GM21529 (cell line): Measurements from ENCODE around the gene INSYN1.
"Not testable (repeated sequence)": the region's sequence is repeated elsewhere in the genome, so short reads cannot be mapped to it uniquely, and the experiment has no call there.

ENCODE experiments used
- ATAC-seq: cut with Tn5 transposase; IDR thresholded peaks from one replicate; pipeline ENCODE4 v1.9.1; 2021; ENCODE audit not compliant: unreplicated experiment

Gene INSYN1

GRCh38 chr15:73750438-73750837, 2.7 kb downstream of the INSYN1 start:
- ATAC-seq: no peak

GRCh38 chr15:73749971-73750370, 3.2 kb downstream of the INSYN1 start:
- ATAC-seq: no peak

- no peak for ATAC-seq
Measured at GRCh38 chr15:73749533-73749932, 3.6 kb downstream of the INSYN1 start.

GRCh38 chr15:73748730-73749129, 4.4 kb downstream of the INSYN1 start:
- ATAC-seq: no peak

- ATAC-seq: no peak
Measured at GRCh38 chr15:73747847-73748590, 5.1 kb downstream of the INSYN1 start.

GRCh38 chr15:73746883-73747282, 6.3 kb downstream of the INSYN1 start:
- no peak for ATAC-seq

GRCh38 chr15:73746261-73746660, 6.9 kb downstream of the INSYN1 start:
- ATAC-seq: no peak

GRCh38 chr15:73745073-73745472, 8.1 kb downstream of the INSYN1 start:
- no peak for ATAC-seq

- ATAC-seq: no peak
Measured at GRCh38 chr15:73744293-73744692, 8.9 kb downstream of the INSYN1 start.

- no peak for ATAC-seq
Measured at GRCh38 chr15:73741321-73741836, 11.8 kb downstream of the INSYN1 start.

GRCh38 chr15:73740152-73741048, 12.8 kb downstream of the INSYN1 start:
- ATAC-seq: no peak

GRCh38 chr15:73737535-73737934, 15.6 kb downstream of the INSYN1 start:
- no peak for ATAC-seq

- ATAC-seq: no peak
Measured at GRCh38 chr15:73732930-73733329, 20.2 kb downstream of the INSYN1 start.

- not testable (repeated sequence) for ATAC-seq
Measured at GRCh38 chr15:73732051-73732450, 21.1 kb downstream of the INSYN1 start.

- no peak for ATAC-seq
Measured at GRCh38 chr15:73727330-73727976, 25.7 kb downstream of the INSYN1 start.

GRCh38 chr15:73724212-73724611, 28.9 kb downstream of the INSYN1 start:
- no peak for ATAC-seq

- no peak for ATAC-seq
Measured at GRCh38 chr15:73723191-73723590, 30.0 kb downstream of the INSYN1 start.

- ATAC-seq: no peak
Measured at GRCh38 chr15:73722425-73722824, 30.7 kb downstream of the INSYN1 start.

- no peak for ATAC-seq
Measured at GRCh38 chr15:73718694-73719093, 34.5 kb downstream of the INSYN1 start.

GRCh38 chr15:73717802-73718201, 35.3 kb downstream of the INSYN1 start:
- no peak for ATAC-seq

GRCh38 chr15:73717206-73717605, 35.9 kb downstream of the INSYN1 start:
- ATAC-seq: no peak
